K562 (cell line): Measurements from ENCODE around the gene TEX14. TPM values are rescaled to one million over a fixed set of nuclear protein-coding genes. Genes with fewer than 3 reads are reported as not detected.

Source experiments
- COPS2 ChIP-seq: fragments of 450-650 bp; conservative IDR thresholded peaks from 2 replicates; pipeline ENCODE4 v1.6.1; 2016; ENCODE audit warnings: mild to moderate bottlenecking, moderate library complexity
- EHMT2 ChIP-seq: fragments of 450-650 bp; IDR thresholded peaks from 2 replicates; pipeline ENCODE4 v1.6.1; 2018; ENCODE audit warnings: antibody characterized with exemption
- ELF1 ChIP-seq: fragments of 200-800 bp; sonication (Bioruptor generic); IDR thresholded peaks from 2 replicates; pipeline ENCODE4 v1.6.1; 2016; ENCODE audit warnings: missing genetic modification characterization, missing compliant biosample characterization
- FOXJ2 ChIP-seq: fragments of 200-800 bp; sonication (Bioruptor generic); IDR thresholded peaks from 2 replicates; pipeline ENCODE4 v1.6.1; 2016; ENCODE audit warnings: missing genetic modification characterization, missing compliant biosample characterization
- GTF2F1 ChIP-seq: IDR thresholded peaks from 2 replicates; pipeline ENCODE4 v1.6.1; 2011; ENCODE audit warnings: low read depth, low read length, improper control_type of control experiment
- KAT2B ChIP-seq: IDR thresholded peaks from one replicate; pipeline ENCODE4 v1.6.1; 2012; ENCODE audit warnings: low read depth, mild to moderate bottlenecking, control low read depth, inconsistent platforms, low read length, moderate library complexity
- KLF13 ChIP-seq: fragments of 450-650 bp; IDR thresholded peaks from 2 replicates; pipeline ENCODE4 v1.6.1; 2016; ENCODE audit warnings: missing genetic modification characterization, low read depth, mild to moderate bottlenecking, missing compliant biosample characterization, moderate library complexity, borderline replicate concordance
- MTA3 ChIP-seq: fragments of 450-650 bp; formaldehyde crosslinking; IDR thresholded peaks from 2 replicates; pipeline ENCODE4 v1.6.1; 2017; ENCODE audit warnings: mild to moderate bottlenecking, borderline replicate concordance
- MYNN ChIP-seq, 2 experiments: sonication (generic); formaldehyde crosslinking in 1 of 2; IDR thresholded peaks; 2 replicates each; pipeline versions ENCODE4 v1.5.0 to v1.6.1; 2016 to 2020; ENCODE audit warnings: antibody characterized with exemption in 1 of 2, missing genetic modification reagents in 1 of 2
- NCOR1 ChIP-seq: fragments of 450-650 bp; IDR thresholded peaks from 2 replicates; pipeline ENCODE4 v1.6.1; 2016; ENCODE audit warnings: mild to moderate bottlenecking, moderate library complexity
- NONO ChIP-seq, 2 experiments: fragments of 200-400 bp in 1 of 2; fragments of 450-650 bp in 1 of 2; formaldehyde crosslinking in 1 of 2; IDR thresholded peaks; 2 replicates each; pipeline ENCODE4 v1.6.1; 2017; ENCODE audit warnings: low read depth in 2 of 2, mild to moderate bottlenecking in 2 of 2, moderate library complexity in 2 of 2, low read length in 1 of 2
- PCBP2 ChIP-seq: fragments of 200-400 bp; formaldehyde crosslinking; IDR thresholded peaks from 2 replicates; pipeline ENCODE4 v1.6.1; 2018; ENCODE audit warnings: low read length, low read depth, mild to moderate bottlenecking, moderate library complexity; ENCODE audit not compliant: poor library complexity, severe bottlenecking
- RAD51 ChIP-seq: fragments of 450-650 bp; IDR thresholded peaks from 2 replicates; pipeline ENCODE4 v1.7.1; 2016; ENCODE audit warnings: low read depth, mild to moderate bottlenecking, borderline replicate concordance
- SREBF2 ChIP-seq: sonication (generic); formaldehyde crosslinking; IDR thresholded peaks from 2 replicates; pipeline ENCODE4 v1.4.0; 2020; ENCODE audit warnings: mild to moderate bottlenecking, missing genetic modification reagents
- SRSF7 ChIP-seq: fragments of 200-400 bp; formaldehyde crosslinking; optimal IDR thresholded peaks from 2 replicates; pipeline ENCODE3; 2017; ENCODE audit warnings: mild to moderate bottlenecking, low read depth, low read length
- TBP ChIP-seq: optimal IDR thresholded peaks from 2 replicates; pipeline ENCODE3; 2011; ENCODE audit warnings: low read depth, low read length, improper control_type of control experiment
- ZNF197 ChIP-seq: fragments of 200-800 bp; sonication (Bioruptor generic); IDR thresholded peaks from 2 replicates; pipeline ENCODE4 v1.6.1; 2016; ENCODE audit warnings: low read depth, missing genetic modification characterization, missing compliant biosample characterization
- ZNF24 ChIP-seq: fragments of 450-650 bp; IDR thresholded peaks from 2 replicates; pipeline ENCODE4 v1.6.1; 2016
- ZNF445 ChIP-seq: fragments of 250-450 bp; sonication (Bioruptor Pico); IDR thresholded peaks from 2 replicates; pipeline ENCODE4 v1.4.0; 2020; ENCODE audit warnings: low read depth, mild to moderate bottlenecking, moderate library complexity
- ZNF586 ChIP-seq: fragments of 450-650 bp; formaldehyde crosslinking; conservative IDR thresholded peaks from 2 replicates; pipeline ENCODE4 v1.4.0; 2020; ENCODE audit warnings: mild to moderate bottlenecking, moderate library complexity
- ZNF780A ChIP-seq: fragments of 250-450 bp; sonication (Bioruptor Pico); IDR thresholded peaks from 2 replicates; pipeline ENCODE4 v1.5.0; 2021; ENCODE audit warnings: mild to moderate bottlenecking
- polyA plus RNA-seq, 8 experiments: library from polyadenylated mRNA; depleted of rRNA in 4 of 8; stranded (reverse) in 5 of 8; unstranded in 3 of 8; fragments of >200 nt; fragmentation: Nextera tagmentation in 2 of 8; fragmentation: Illumina TruSeq in 1 of 8; extraction: Ambion mirVana in 2 of 8; extraction: Trizol in 1 of 8; gene quantifications; 2 replicates each; pipeline versions ENCODE4 v1.2.1 to v1.2.3, GENCODE V29; 2011 to 2014; ENCODE audit warnings: inconsistent platforms in 1 of 8, missing spikeins in 1 of 8
- total RNA-seq, 7 experiments: library from RNA; depleted of rRNA in 6 of 7; stranded (reverse); fragments of >200 nt in 6 of 7; fragmentation: Illumina TruSeq in 2 of 7; extraction: Trizol in 2 of 7; gene quantifications; 2 replicates each; pipeline versions ENCODE4 v1.2.1 to v1.2.3, GENCODE V29; 2011 to 2021; ENCODE audit warnings: low replicate concordance in 1 of 7
- TF ChIP-seq, protein P1 (sequence below), 2 experiments: fragments of 450-650 bp in 1 of 2; sonication (generic) in 1 of 2; formaldehyde crosslinking in 1 of 2; IDR thresholded peaks in 1 of 2; conservative IDR thresholded peaks in 1 of 2; 2 replicates each; pipeline versions ENCODE4 v1.6.1 to v1.8.1; 2016 to 2023; ENCODE audit warnings: mild to moderate bottlenecking in 2 of 2, moderate library complexity in 2 of 2, inconsistent platforms in 1 of 2, missing genetic modification reagents in 1 of 2
- TF ChIP-seq, protein P2 (sequence below): sonication (generic); formaldehyde crosslinking; IDR thresholded peaks from 2 replicates; pipeline ENCODE4 v1.5.0; 2020; ENCODE audit warnings: missing genetic modification reagents
- TF ChIP-seq, protein P3 (sequence below): IDR thresholded peaks from 2 replicates; pipeline ENCODE4 v1.6.1; 2014; ENCODE audit warnings: antibody characterized with exemption

Gene TEX14
- total and polyA plus RNA-seq, 9 of the 15 experiments (the other 6 are each of a cell fraction or from before 2014, with no cell fraction given): 0.05 to 0.12 (median 0.09) TPM; not detected in 1

DNA sequence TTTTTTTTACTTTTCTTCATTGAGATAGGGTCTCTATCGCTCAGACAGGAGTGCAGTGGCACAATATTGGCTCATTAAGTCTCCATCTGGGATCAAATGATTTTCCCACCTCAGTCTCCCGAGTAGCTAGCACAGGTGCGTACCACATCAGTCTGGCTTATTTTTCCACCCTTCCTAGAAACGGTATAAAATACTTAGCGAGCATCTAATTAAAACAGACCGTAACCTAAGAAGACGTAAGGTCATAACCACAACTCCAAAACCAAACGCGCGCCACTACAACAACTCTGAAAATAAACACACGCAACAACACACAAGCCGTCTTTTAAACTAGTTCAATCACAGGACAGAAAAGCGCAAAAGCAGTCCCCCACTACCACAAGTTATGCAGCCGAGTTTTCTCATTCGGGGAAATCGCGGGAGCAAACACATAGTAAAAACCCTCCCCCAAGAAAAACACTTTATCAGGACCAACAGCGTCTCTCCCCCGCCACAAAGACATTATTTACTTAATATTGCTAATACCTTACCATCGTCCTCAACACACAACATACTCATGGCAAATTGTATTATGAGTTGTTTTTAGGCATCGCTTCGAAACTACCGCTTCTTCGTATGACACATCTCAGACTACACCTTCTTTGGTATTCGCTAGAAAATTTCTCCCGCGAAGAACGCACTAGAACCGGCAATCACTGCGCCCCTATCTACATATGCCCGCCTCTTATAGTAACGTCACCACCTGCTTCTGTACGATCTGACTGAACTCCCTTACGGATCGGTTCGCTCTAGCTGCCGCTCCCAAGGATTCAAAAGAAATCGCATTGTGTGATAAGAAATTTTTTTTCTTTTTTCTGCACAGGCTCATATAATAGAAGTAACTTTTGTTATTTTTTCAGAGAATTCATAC is 32.8 kb downstream of the TEX14 start (continued):
- peak; percentile 98 for TF ChIP-seq NCOR1
- no peak for TF ChIP-seq COPS2
- TF ChIP-seq MTA3: peak; percentile 98
- TF ChIP-seq ZNF780A (CRISPR knock-in tag): peak; percentile 99
- TF ChIP-seq ZNF445 (CRISPR knock-in tag): peak; percentile 100
- peak; percentile 98 for TF ChIP-seq NONO (IDR thresholded peaks at IDR 0.05; ENCODE audit: low read depth in 2 of 2, low read length in 1 of 2)
- peak; percentile 3 for TF ChIP-seq PCBP2
- TF ChIP-seq SREBF2 (CRISPR knock-in tag): peak; percentile 52; the same call in 1 of the 2 replicates
- no peak for TF ChIP-seq RAD51
- TF ChIP-seq, protein P1, sequence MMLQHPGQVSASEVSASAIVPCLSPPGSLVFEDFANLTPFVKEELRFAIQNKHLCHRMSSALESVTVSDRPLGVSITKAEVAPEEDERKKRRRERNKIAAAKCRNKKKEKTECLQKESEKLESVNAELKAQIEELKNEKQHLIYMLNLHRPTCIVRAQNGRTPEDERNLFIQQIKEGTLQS (IDR thresholded peaks at IDR 0.05): no peak; the same call in 1 of the 2 replicates
- TF ChIP-seq, protein P1 (CRISPR knock-in tag; conservative IDR thresholded peaks at IDR 0.05): peak; percentile 97
- peak; percentile 15; the same call in 1 of the 2 replicates for TF ChIP-seq ELF1 (tag)
- TF ChIP-seq GTF2F1: peak; percentile 100
- TF ChIP-seq, protein P2, sequence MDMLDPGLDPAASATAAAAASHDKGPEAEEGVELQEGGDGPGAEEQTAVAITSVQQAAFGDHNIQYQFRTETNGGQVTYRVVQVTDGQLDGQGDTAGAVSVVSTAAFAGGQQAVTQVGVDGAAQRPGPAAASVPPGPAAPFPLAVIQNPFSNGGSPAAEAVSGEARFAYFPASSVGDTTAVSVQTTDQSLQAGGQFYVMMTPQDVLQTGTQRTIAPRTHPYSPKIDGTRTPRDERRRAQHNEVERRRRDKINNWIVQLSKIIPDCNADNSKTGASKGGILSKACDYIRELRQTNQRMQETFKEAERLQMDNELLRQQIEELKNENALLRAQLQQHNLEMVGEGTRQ: no peak
- TF ChIP-seq MYNN (IDR thresholded peaks at IDR 0.05): peak; percentile 89
- TF ChIP-seq MYNN (CRISPR knock-in tag; IDR thresholded peaks at IDR 0.05): no peak
- TF ChIP-seq KLF13 (tag): no peak
- no peak for TF ChIP-seq KAT2B
- TF ChIP-seq ZNF586: peak; percentile 99
- TF ChIP-seq, protein P3, sequence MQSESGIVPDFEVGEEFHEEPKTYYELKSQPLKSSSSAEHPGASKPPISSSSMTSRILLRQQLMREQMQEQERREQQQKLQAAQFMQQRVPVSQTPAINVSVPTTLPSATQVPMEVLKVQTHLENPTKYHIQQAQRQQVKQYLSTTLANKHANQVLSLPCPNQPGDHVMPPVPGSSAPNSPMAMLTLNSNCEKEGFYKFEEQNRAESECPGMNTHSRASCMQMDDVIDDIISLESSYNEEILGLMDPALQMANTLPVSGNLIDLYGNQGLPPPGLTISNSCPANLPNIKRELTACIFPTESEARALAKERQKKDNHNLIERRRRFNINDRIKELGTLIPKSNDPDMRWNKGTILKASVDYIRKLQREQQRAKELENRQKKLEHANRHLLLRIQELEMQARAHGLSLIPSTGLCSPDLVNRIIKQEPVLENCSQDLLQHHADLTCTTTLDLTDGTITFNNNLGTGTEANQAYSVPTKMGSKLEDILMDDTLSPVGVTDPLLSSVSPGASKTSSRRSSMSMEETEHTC: no peak
- TF ChIP-seq SRSF7: no peak
- peak; percentile 63; the same call in 1 of the 2 replicates for TF ChIP-seq ZNF24
- peak; percentile 33; the same call in 1 of the 2 replicates for TF ChIP-seq ZNF197 (CRISPR knock-in tag)
- TF ChIP-seq EHMT2: peak; percentile 44; the same call in 1 of the 2 replicates
- peak; percentile 56; the same call in 1 of the 2 replicates for TF ChIP-seq FOXJ2 (tag)
- TF ChIP-seq TBP: no peak
